ENCODE measurements around the gene FAM110D.

Gene FAM110D

GRCh38 chr1:26190373-26190987, 31.6 kb downstream of the FAM110D start, which contains the start of gene CATSPER4:
Gene CATSPER4, plus strand, starts transcription at chr1:26190602. Its CDS starts 26 bp downstream, at chr1:26190628.
- DNase-seq, result no peak

GRCh38 chr1:26191739-26192138, 32.9 kb downstream of the FAM110D start:
- no peak for DNase-seq

GRCh38 chr1:26195805-26196204, 36.9 kb downstream of the FAM110D start:
- no peak for DNase-seq

- no peak for DNase-seq
Observed at GRCh38 chr1:26197301-26197700, 38.4 kb downstream of the FAM110D start.

GRCh38 chr1:26197813-26198212, 38.9 kb downstream of the FAM110D start:
- DNase-seq, result no peak

- DNase-seq, result no peak
Observed at GRCh38 chr1:26200413-26200812, 41.5 kb downstream of the FAM110D start.

GRCh38 chr1:26203642-26204318, 44.9 kb downstream of the FAM110D start:
- DNase-seq, result no peak

- DNase-seq, result no peak
Observed at GRCh38 chr1:26210147-26210870, 51.4 kb downstream of the FAM110D start.

GRCh38 chr1:26212726-26213125, 53.8 kb downstream of the FAM110D start:
- DNase-seq, result no peak

GRCh38 chr1:26213335-26213905, 54.5 kb downstream of the FAM110D start:
- no peak for DNase-seq

Data from inflammatory macrophage treated with lipopolysaccharide for 4 hours (primary cell).